Fibroblast of peridontal ligament (primary cell): ENCODE results near the gene PGC.

ENCODE experiments used
- DNase-seq: peaks from one replicate; pipeline ENCODE4 v3.0.0-alpha.2; 2010; ENCODE audit errors: extremely low read depth

PGC gene

DNA sequence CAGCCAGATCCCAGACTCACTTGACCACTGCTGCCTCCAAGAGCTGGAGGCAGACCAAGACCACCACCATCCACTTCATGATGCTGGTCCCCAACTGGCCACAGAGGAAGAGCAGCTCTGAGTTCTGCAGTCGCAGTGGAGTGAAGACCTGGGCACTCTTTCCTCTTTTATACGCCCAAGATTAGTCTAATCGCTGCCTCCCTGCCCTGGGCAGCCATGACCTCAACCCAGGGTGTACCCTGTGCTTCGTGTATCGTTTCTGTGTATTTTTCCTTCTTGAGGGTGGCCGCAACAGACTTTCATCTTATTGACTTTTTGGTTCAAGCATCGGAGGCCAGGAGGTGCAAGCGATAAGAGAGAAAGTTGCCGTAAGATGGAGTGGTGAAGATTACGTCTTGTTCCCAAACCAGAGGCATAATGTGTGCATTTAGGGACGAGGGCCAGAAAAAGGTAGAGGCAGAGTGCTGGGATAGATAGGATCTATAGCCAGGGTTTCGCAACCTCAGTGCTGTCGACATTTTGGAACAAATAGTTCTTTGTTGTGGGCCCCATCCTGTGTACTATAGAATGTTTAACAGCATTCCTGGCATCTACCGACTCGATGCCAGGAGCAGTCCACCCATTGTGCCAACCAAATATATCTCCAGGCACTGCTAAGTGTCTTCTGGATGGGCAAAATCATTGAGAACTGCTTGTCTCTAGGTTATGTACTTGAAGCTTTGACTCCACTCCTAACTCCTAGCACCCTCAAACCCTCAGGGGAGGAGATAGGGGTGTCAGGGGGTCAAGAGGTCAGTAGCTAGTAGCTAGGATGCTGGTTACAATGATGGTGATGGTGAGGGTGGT, at the start of gene PGC:
Gene PGC, minus strand, starts transcription at position 142 of the 846 bp plus-strand sequence. Its CDS starts 63 bp downstream, at position 79.
- no peak for DNase-seq

DNA sequence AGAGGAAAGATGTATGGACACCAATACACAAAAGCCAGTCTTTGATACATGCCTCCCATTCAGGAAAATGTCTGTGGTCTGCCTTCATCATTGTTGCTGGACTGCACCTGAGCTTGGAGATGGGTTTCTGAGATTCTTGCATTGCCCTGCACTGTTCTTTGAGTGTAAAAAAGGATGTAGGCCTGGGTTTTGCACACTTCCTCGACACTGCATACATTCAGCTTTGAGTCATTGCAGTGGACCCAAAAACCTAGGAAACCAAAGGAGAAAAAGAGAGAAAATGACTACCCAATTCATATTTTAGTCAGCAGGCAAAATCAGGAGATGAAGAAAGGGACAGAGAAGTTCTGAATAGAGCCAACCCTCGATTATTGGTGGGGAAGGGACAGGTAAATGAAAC, 49.3 kb upstream of the PGC start:
- DNase-seq: no peak

DNA sequence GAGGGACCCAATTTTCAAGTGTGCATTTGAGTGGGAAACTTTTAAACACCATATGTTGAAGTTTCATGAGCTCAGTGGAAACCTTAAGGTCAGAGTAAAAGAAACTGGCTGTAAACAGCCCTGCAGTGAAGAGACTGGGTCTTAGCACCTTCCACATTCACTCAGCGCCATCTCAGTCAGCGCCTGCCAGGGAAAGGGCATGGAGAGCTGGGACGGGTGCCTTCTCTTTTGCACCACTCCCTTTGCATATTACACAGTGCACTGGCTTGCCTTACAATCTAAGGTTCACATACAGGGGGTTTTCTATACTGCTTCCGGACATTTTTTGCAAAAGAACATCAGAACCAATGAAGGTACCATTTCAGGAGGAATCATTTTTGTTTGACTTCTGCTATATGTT, 44.8 kb upstream of the PGC start:
- DNase-seq: no peak

DNA sequence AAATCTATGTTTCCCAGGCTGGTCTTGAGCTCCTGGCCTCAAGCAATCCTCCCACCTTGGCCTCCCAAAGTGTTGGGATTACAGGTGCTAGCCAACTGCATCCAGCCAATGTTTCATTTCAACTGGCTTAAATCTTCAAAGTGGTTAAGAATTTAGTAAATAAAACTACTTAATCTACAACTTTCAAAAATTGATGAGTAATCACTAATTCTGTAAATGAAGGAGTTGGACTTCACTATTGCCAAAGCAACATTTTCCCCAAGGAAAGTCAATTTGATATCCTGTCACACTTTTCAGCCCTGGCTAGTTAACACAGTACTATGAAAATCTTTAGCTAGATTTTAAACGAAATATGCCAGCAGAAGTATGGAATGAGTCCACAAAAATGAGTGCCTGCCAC, 44.1 kb upstream of the PGC start:
- DNase-seq: no peak

DNA sequence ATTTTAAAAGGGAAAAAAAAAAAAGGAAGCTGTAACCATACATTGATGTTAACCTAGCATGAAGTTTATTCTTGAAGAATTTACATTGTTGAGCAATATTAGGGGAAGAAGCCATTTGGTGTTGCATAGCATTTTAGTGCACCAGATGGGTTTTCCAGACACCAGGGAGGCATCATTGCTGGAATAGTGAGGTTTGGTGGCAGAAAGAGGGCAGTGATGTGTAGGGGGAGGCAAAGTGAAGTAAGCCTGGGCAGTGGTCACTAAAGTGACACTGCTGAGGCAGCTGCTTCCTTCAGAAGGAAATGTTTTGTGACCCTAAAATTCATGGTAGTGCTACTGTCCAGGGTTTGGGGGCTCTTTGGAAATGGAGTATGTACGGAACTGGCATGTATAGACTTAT, 42.8 kb upstream of the PGC start:
- no peak for DNase-seq

DNA sequence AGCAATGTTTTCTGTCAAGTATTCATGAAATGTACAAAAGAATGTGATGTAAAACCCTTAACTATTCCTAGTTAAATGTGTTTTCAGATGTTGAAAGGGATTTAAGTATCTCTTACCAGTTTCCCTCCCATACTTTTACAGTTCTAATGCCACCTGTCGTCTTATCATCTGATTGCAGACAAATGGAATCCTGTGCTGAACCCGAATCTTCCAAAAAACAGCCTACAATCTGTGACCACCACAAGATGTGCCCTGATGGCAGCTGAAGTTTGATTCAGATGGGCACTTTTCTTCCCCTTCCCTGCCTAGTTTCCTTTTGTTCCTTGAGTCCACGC, 42.2 kb upstream of the PGC start:
- DNase-seq: no peak

DNA sequence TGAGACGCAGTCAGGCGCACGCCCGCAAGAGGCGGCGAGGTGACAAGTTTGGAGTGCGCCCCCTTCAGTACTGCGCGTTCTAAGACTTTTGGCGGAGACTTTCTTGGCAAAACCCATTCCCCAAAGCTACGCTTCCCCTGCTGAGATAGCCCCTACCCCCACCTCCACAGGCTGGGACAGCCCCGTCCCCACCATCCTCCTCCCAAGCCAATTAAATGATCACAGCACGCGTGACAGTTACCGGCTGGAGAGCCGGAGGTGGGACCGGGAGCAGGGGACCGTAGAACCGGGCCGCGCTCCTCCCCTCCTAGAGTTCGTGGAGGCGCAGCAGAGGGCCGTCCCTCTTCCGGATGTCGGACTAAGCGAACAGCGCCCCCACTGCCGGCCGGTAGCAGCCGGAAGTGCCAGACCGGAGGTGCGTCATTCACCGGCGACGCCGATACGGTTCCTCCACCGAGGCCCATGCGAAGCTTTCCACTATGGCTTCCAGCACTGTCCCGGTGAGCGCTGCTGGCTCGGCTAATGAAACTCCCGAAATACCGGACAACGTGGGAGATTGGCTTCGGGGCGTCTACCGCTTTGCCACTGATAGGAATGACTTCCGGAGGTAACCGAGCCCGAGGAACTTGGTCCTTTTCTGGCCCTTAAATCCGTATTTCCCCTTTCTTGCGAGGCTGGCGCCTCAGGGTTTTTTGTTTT, 40.2 kb upstream of the PGC start, which contains the start of gene TOMM6:
Gene TOMM6, plus strand, starts transcription at position 476 of the 699 bp plus-strand sequence. Its CDS starts 4 bp downstream, at position 480.
- peak; percentile 93 for DNase-seq

DNA sequence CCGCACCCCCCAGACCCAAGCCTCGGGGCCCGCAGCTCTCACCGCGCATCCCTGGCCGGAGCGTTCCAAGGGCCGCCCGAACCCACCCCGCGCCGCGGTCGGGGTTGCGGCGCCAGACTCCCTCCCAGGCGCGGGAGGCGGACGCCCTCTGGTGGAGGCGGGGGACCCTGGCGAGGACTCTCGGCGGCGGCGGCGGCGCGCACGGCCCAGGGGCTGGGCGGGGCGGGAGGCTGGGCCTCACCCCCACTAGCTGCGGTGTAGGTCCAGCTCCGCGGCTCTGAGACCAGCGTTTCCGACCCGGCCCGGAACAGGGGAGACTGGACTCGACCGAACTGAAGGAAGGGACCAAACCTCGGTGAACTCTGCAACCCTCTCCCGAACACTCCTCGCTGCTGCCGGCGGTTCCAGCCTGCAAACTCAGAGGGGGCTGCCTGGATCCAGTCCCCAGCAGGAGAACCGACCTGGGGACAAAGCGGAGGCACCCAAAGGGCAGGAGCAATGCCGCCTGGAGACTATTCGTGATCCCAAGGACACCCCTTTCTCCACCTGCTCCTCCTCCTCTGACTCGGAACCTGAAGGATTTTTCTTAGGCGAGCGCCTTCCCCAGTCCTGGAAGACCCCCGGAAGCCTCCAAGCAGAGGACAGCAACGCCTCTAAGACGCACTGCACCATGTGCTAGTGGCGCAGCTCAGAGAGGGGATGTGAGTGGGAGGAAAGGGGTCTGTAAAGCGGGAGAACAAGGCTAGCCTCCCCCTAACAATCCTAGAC, 39.4 kb upstream of the PGC start:
- peak; percentile 55 for DNase-seq

DNA sequence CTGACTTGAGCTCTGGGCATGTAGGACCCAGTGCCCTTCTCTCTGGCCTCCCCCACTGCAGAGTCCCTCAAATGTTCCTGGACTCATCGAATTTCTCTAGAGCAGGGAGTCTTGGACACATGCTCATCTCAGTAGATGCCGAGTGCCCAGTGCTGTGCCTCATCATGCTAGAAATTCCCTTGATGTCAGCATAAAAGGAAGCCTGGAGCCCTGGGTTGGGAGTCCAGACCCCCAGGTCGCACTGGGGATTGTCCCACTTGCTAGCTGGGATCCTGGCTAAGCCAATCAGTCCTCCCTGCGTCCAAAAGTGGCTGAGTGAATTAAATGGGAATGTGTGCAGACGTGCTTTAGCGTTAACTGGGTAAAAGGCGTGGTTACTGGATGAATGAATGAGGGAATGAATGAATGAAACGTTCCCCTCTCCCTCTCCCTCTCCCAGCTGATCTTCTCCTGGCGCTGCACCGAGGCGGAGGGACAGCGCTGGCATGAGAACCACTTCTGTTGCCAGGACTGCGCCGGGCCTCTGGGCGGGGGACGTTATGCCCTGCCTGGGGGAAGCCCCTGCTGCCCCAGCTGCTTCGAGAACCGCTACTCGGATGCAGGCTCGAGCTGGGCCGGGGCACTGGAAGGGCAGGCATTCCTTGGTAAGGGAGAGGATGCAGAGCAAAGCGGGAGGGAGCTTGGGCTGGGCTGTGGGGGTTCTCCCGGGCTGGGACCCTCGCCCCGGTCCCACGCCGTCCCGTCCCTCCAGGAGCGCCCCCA, 38.7 kb upstream of the PGC start:
- DNase-seq: no peak

DNA sequence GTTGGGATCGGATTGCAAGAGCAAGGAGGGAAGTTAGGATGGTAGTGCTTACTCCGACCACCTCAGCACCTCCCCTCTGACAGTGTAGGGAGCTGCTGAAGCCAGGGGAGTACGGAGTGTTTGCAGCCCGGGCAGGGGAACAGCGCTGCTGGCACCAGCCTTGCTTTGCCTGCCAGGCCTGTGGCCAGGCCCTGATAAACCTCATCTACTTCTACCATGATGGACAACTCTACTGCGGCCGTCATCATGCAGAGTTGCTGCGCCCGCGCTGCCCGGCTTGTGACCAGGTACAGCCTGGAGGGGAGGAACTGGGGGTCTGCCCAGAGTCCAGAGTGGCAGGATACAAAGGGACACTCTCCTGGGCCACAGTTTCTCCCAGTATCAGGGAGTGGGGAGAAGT, 38.1 kb upstream of the PGC start:
- DNase-seq: no peak

DNA sequence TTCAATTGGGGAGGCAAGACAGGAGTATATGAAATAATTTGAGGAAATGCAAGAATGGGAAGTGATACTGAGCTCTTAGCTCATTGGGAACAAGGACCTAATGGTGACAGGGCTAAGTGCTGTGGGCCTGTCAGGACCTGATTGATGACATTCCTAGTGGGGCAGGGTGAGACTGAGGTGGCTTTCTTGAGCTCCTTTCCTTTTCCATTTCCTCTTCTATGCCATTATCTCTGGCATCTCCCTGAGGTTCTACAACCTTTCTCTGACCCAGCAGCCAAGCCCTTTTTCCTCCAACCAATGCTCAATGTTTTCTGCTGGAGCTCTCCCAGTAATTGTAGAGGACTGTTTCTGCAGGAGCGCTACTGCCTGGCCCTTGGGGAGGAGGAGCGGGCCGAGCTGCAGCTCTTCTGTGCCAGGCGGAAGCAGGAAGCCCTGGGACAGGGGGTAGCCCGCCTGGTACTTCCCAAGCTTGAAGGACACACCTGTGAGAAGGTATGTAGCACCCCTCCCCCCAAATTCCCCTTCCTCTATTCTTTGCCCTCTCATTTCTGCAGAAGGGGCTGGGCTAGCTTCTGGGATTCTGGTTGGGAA, 37.5 kb upstream of the PGC start:
- no peak for DNase-seq

DNA sequence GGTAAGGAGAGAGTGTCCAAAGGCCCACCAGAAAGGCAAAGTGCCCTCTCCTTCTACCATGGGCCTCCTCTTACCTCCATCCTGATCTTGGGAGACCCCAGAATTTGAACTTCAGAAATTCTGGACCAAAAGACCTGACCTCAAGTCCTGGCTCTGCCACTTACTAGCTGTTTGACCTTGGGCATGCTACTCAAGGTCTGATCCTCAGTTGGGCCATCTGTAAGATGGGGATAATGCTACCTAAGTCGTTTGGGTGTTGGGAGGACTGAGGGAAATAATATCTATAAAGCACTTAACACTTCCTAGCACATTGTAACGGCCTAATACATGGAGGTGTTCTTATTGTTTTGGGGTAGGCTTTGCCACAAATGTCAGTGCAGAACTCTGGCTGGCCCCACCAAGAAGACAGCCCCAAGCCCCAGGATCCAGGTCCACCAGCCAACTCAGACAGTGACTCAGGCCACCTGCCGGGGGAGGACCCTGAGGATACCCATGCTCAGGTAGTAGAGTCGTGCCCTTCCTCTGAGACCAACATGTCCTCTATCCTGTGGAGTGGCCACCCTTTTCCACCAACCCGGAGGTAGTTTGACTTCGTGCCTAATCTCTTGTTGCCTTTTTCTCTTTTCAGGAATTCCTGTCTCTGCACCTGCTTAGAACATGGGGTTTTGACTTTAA, 36.0 kb upstream of the PGC start:
- no peak for DNase-seq

DNA sequence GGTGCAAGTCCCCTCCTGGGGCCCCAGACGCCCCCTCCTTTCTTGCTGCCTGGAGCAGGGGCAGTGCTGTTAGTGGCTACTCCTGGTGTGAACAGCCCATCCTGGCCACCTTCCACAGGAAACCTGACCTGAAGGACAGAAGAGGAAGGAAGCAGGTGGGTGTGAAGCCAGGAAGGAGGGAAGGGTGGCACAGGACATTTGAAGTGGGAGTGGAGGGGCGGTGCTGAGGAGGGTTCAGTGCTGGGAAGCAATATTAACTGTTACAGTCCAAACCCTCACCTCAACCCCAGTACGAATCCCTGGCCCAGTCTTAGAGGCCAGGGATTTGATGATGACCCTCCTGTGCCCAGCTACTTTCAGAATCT, 34.2 kb upstream of the PGC start:
- DNase-seq: no peak

DNA sequence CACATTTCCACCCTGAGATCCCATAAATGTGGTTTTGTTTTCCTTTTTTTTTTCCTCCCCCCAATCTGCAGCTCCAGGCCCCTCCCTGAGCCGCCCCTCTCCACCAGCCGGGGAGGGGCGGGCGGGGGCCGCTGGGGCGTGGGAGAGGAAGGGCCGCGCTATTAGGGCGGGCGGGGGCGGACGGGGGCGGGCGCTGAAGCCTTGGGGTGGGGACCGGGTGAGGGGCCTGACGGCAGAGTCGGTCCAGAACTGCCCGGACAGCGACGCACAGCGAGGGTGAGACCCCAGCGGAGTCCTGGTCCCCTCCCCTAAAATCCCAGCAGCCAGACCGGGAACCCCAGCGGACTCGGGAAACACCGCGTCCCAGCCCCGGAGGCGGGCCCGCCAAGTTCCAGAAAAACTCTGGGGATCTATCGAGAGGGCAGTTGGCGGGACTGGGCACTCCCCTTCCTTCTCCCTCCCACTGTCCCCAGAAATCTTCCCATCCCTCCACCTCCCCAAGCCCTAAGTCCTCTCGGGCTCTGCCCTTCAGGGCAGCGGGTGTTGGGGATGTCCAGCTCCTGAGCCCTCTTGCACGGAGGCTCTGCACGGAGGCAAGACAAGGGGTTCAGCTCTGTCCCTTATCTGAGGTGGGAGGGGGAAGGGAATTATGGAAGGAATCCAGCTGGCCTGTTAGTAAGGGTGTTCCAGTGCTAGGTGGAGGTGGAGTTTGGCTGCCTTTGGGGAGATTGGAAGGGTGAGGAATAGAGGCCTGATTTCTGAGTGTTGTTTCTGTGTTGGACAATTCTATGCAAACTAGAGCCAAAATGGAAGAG, 33.6 kb upstream of the PGC start, which contains the start of gene PRICKLE4:
Gene PRICKLE4, plus strand, starts transcription at position 232 of the 815 bp plus-strand sequence. CDS start 2,692 bp downstream, outside the sequence.
- DNase-seq: no peak

DNA sequence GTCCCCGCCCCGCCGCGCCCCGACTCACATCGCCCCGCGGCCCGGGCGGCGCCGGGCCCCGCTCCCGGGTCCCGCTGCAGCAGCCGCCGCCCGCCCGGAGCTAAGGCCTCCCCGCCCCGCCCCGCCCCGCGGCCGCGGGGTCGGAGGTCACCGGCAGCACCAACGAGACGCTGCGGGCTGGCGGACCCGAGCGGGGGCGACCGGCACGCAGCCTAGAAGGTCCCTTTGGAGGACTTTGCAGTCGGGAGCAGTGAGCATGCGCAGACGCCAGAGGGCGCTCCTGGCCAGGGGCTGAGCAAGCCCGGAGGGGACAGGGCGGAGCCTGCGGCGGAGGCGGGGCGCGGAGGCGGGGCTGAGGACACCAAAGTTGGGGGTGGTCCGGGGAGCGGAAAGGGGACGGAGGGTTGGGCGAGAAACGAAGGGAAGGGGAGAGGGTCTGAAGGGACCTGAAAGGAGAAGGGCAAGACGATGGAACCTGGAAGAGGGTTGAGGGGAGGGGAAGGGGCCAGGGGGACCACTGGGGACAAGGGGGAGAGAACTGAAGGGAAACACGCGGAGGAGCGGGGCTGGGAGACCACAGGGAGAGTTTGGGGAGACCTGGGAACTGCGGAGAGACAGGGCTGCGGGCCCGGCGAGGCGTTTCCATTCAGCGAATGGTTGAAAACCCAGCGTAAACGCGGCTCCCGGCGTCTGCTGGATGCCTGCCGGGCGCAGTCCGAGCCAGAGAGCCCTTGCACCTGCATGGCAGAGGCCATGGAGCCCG, 32.8 kb upstream of the PGC start, which contains the start of gene FRS3:
Gene FRS3, minus strand, starts transcription at position 113 of the 763 bp plus-strand sequence. CDS start 2,913 bp downstream, outside the sequence.
- DNase-seq: peak; percentile 93

DNA sequence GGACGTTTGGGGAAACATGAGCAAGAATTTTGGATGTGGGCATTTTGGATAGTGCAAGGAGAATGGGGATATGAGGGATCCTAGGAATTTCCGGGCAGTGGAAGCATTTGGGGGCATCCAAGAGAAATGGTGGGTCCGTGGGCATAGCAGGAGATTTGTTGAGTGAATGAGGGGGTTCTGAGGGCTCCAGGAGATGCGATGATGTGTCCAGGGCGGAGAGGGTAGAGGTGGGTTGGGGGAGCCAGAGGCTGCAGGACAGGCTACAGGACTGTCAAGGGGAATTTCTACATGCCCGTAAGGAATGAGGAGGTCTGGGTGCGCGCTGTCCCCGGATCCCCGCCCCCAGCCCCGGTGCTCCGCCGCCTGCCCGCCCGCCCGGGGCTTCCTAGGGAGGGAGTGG, 32.1 kb upstream of the PGC start:
- DNase-seq: no peak

DNA sequence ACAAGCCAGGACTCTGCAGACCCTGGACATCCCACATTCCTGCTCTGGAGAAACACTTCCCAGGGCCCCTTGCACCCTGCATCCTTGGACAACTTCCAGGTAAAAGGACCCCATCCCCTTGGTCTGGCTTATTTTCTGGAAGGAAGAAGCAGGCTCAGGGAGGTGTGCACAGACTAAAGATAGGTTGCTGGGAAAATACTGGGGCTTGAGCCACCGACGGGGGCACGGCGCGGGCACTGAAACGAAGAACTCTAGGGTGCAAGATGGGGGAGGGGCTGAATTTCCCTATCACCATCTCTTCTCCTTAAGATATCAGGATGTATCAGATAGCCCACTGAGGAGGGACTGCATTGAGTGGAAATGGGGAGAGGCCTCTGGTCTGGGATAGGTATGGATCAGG, 31.7 kb upstream of the PGC start:
- DNase-seq: no peak

DNA sequence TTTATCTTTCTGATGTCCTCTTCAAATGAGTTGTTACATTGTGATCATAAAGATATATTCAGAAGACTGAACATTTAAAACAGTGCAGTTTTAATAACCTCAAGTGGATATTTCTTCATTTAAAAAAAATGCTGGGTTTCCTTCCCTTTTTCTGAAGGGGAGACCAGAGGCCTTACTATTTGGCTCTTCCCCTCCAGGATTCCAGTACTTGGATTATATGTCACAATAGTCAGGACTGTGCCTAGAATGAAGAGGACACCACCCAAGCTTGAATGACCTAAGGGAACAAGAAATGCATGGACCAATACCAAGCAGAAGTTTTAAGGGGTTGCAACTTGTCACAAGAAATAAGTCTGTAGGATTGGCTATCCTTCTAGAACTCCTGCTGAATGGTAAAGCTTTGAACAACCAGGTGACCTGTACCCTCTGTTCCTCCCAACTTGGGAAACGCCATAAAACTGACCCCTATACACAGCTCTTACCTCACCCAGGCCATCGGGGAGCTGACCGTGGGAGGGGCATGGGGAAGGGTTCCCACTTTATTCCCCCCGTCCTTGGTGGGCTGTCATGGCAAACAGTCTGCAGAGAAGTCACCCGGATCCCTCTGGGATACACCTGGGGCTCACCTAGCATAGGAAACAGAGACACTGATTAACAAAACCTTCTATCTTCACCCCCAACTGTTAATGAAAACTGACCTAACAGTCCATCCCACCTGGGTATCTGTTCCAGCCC, 30.5 kb upstream of the PGC start:
- no peak for DNase-seq
